ENCODE measurements around the gene SLC4A3. TPM values are rescaled to one million over a fixed set of nuclear protein-coding genes. Genes with fewer than 3 reads are reported as not detected.

Gene SLC4A3
- total and polyA plus RNA-seq, 5 donors from 2014 or later: not detected

GRCh38 chr2:219642069-219642454 lies 14.6 kb downstream of the SLC4A3 start:
- no peak for ATAC-seq (ENCODE audit: low read depth in 2 of 2)
- no peaks in the 10 kb centered on the region for H3K36me3 ChIP-seq (ENCODE audit: control insufficient read depth, insufficient read depth, low read length)
- H3K27me3 ChIP-seq (ENCODE audit: control insufficient read depth, insufficient read depth, low read length): no peaks in the 10 kb centered on the region
- no peak for DNase-seq
- no peak overlapping the region for H3K27ac ChIP-seq (ENCODE audit: insufficient read depth, low read length, poor library complexity, severe bottlenecking)
- peaks cover 0 to 1% (median 0%) of the 10 kb centered on the region in 7 donors for H3K9me3 Mint-ChIP-seq
- no peak overlapping the region for H3K4me3 Mint-ChIP-seq
- no peaks in the 10 kb centered on the region for H3K9me3 ChIP-seq (ENCODE audit: control insufficient read depth in 2 of 2, low read length in 2 of 2)
- H3K4me1 ChIP-seq (ENCODE audit: control insufficient read depth, insufficient read depth, low read length, poor library complexity, severe bottlenecking): no peaks in the 10 kb centered on the region
- no peak overlapping the region for H3K4me3 ChIP-seq (ENCODE audit: low read depth, low read length)
- H3K4me1 Mint-ChIP-seq: peaks cover 0 to 8% (median 2%) of the 10 kb centered on the region in 4 donors
- no peaks in the 10 kb centered on the region for H3K36me3 Mint-ChIP-seq
- H3K27me3 Mint-ChIP-seq: peaks cover 7% of the 10 kb centered on the region
- H3K27ac Mint-ChIP-seq: peak overlapping the region in 1 of 3 donors; percentile 35

GRCh38 chr2:219642465-219643083 lies 15.1 kb downstream of the SLC4A3 start:
- no peaks in the 10 kb centered on the region for H3K36me3 ChIP-seq (ENCODE audit: control insufficient read depth, insufficient read depth, low read length)
- DNase-seq (peak; percentile 76 to 90 (median 81)), ATAC-seq (ENCODE audit: low read depth in 2 of 2) (peak; percentile 93 to 97)
- no peak overlapping the region for H3K4me3 Mint-ChIP-seq
- peaks cover 0 to 1% (median 0%) of the 10 kb centered on the region in 7 donors for H3K9me3 Mint-ChIP-seq
- H3K4me3 ChIP-seq (ENCODE audit: low read depth, low read length): no peak overlapping the region
- no peak overlapping the region for H3K27ac ChIP-seq (ENCODE audit: insufficient read depth, low read length, poor library complexity, severe bottlenecking)
- H3K27ac Mint-ChIP-seq: peak overlapping the region in 1 of 3 donors; percentile 35
- peaks cover 0 to 8% (median 2%) of the 10 kb centered on the region in 4 donors for H3K4me1 Mint-ChIP-seq
- H3K4me1 ChIP-seq (ENCODE audit: control insufficient read depth, insufficient read depth, low read length, poor library complexity, severe bottlenecking): no peaks in the 10 kb centered on the region
- peaks cover 7% of the 10 kb centered on the region for H3K27me3 Mint-ChIP-seq
- H3K27me3 ChIP-seq (ENCODE audit: control insufficient read depth, insufficient read depth, low read length): no peaks in the 10 kb centered on the region
- H3K9me3 ChIP-seq (ENCODE audit: control insufficient read depth in 2 of 2, low read length in 2 of 2): no peaks in the 10 kb centered on the region
- no peaks in the 10 kb centered on the region for H3K36me3 Mint-ChIP-seq

- ATAC-seq (ENCODE audit: low read depth in 2 of 2) (no peak), DNase-seq (no peak)
- no peak overlapping the region for H3K27ac Mint-ChIP-seq
- H3K9me3 Mint-ChIP-seq: peaks cover 0 to 1% (median 0%) of the 10 kb centered on the region in 7 donors
- Histone ChIP-seq H3K4me1 (ENCODE audit: control insufficient read depth, insufficient read depth, low read length, poor library complexity, severe bottlenecking) (no peaks in the 10 kb centered on the region), H3K27ac (ENCODE audit: insufficient read depth, low read length, poor library complexity, severe bottlenecking) (no peak overlapping the region), H3K4me3 (ENCODE audit: low read depth, low read length) (no peak overlapping the region), H3K9me3 (ENCODE audit: control insufficient read depth in 2 of 2, low read length in 2 of 2) (no peaks in the 10 kb centered on the region), H3K36me3 (ENCODE audit: control insufficient read depth, insufficient read depth, low read length) (no peaks in the 10 kb centered on the region), H3K27me3 (ENCODE audit: control insufficient read depth, insufficient read depth, low read length) (no peaks in the 10 kb centered on the region)
- H3K36me3 Mint-ChIP-seq: no peaks in the 10 kb centered on the region
- peaks cover 7% of the 10 kb centered on the region for H3K27me3 Mint-ChIP-seq
- H3K4me3 Mint-ChIP-seq: no peak overlapping the region
- peaks cover 0 to 8% (median 2%) of the 10 kb centered on the region in 4 donors for H3K4me1 Mint-ChIP-seq
These were observed 15.6 kb downstream of the SLC4A3 start for GRCh38 chr2:219643084-219643473.

GRCh38 chr2:219643788-219644398 lies 16.5 kb downstream of the SLC4A3 start:
- ATAC-seq (ENCODE audit: low read depth in 2 of 2): no peak
- H3K4me3 ChIP-seq (ENCODE audit: low read depth, low read length): no peak overlapping the region

GRCh38 chr2:219644801-219645480 lies 17.5 kb downstream of the SLC4A3 start:
- Mint-ChIP-seq H3K4me1 (peaks cover 0 to 8% (median 2%) of the 10 kb centered on the region in 4 donors), H3K36me3 (no peaks in the 10 kb centered on the region), H3K9me3 (no peaks in the 10 kb centered on the region), H3K4me3 (no peak overlapping the region), H3K27ac (no peak overlapping the region), H3K27me3 (peaks cover 7% of the 10 kb centered on the region)
- no peaks in the 10 kb centered on the region for H3K4me1 ChIP-seq (ENCODE audit: control insufficient read depth, insufficient read depth, low read length, poor library complexity, severe bottlenecking)
- H3K4me3 ChIP-seq (ENCODE audit: low read depth, low read length): no peak overlapping the region
- H3K27ac ChIP-seq (ENCODE audit: insufficient read depth, low read length, poor library complexity, severe bottlenecking): no peak overlapping the region
- H3K27me3 ChIP-seq (ENCODE audit: control insufficient read depth, insufficient read depth, low read length): peaks cover 3% of the 10 kb centered on the region
- ATAC-seq (ENCODE audit: low read depth in 2 of 2) (no peak), DNase-seq (no peak)
- no peaks in the 10 kb centered on the region for H3K36me3 ChIP-seq (ENCODE audit: control insufficient read depth, insufficient read depth, low read length)
- no peaks in the 10 kb centered on the region for H3K9me3 ChIP-seq (ENCODE audit: control insufficient read depth in 2 of 2, low read length in 2 of 2)

More at GRCh38 chr2:219643788-219644398, 16.5 kb downstream of the SLC4A3 start:
- Histone ChIP-seq H3K27me3 (ENCODE audit: control insufficient read depth, insufficient read depth, low read length) (no peaks in the 10 kb centered on the region), H3K36me3 (ENCODE audit: control insufficient read depth, insufficient read depth, low read length) (no peaks in the 10 kb centered on the region), H3K27ac (ENCODE audit: insufficient read depth, low read length, poor library complexity, severe bottlenecking) (no peak overlapping the region), H3K4me1 (ENCODE audit: control insufficient read depth, insufficient read depth, low read length, poor library complexity, severe bottlenecking) (no peaks in the 10 kb centered on the region), H3K9me3 (ENCODE audit: control insufficient read depth in 2 of 2, low read length in 2 of 2) (no peaks in the 10 kb centered on the region)
- no peak for DNase-seq
- Mint-ChIP-seq H3K27ac (peak overlapping the region in 1 of 3 donors; percentile 84), H3K27me3 (peaks cover 7% of the 10 kb centered on the region), H3K9me3 (peaks cover 0 to under 1% (median 0%) of the 10 kb centered on the region in 7 donors), H3K4me3 (no peak overlapping the region), H3K36me3 (no peaks in the 10 kb centered on the region), H3K4me1 (peaks cover 0 to 8% (median 2%) of the 10 kb centered on the region in 4 donors)

- Histone ChIP-seq H3K27me3 (ENCODE audit: control insufficient read depth, insufficient read depth, low read length) (peaks cover 8% of the 10 kb centered on the region), H3K4me3 (ENCODE audit: low read depth, low read length) (no peak overlapping the region), H3K27ac (ENCODE audit: insufficient read depth, low read length, poor library complexity, severe bottlenecking) (no peak overlapping the region), H3K9me3 (ENCODE audit: control insufficient read depth in 2 of 2, low read length in 2 of 2) (no peaks in the 10 kb centered on the region), H3K36me3 (ENCODE audit: control insufficient read depth, insufficient read depth, low read length) (no peaks in the 10 kb centered on the region), H3K4me1 (ENCODE audit: control insufficient read depth, insufficient read depth, low read length, poor library complexity, severe bottlenecking) (no peaks in the 10 kb centered on the region)
- no peaks in the 10 kb centered on the region for H3K36me3 Mint-ChIP-seq
- H3K27me3 Mint-ChIP-seq: peaks cover 12% of the 10 kb centered on the region
- peaks cover 0 to 8% (median 2%) of the 10 kb centered on the region in 4 donors for H3K4me1 Mint-ChIP-seq
- H3K4me3 Mint-ChIP-seq: no peak overlapping the region
- H3K27ac Mint-ChIP-seq: no peak overlapping the region
- DNase-seq: no peak
- H3K9me3 Mint-ChIP-seq: no peaks in the 10 kb centered on the region
- no peak for ATAC-seq (ENCODE audit: low read depth in 2 of 2)
These were observed 18.4 kb downstream of the SLC4A3 start for GRCh38 chr2:219645631-219646527.

- H3K9me3 ChIP-seq (ENCODE audit: control insufficient read depth in 2 of 2, low read length in 2 of 2): no peaks in the 10 kb centered on the region
- Mint-ChIP-seq H3K9me3 (no peaks in the 10 kb centered on the region), H3K36me3 (no peaks in the 10 kb centered on the region), H3K27me3 (peaks cover 28% of the 10 kb centered on the region), H3K4me3 (no peak overlapping the region), H3K27ac (no peak overlapping the region), H3K4me1 (no peaks in the 10 kb centered on the region)
- ATAC-seq (ENCODE audit: low read depth in 2 of 2) (no peak), DNase-seq (no peak)
- H3K27me3 ChIP-seq (ENCODE audit: control insufficient read depth, insufficient read depth, low read length): peaks cover 21% of the 10 kb centered on the region
- no peaks in the 10 kb centered on the region for H3K36me3 ChIP-seq (ENCODE audit: control insufficient read depth, insufficient read depth, low read length)
- no peaks in the 10 kb centered on the region for H3K4me1 ChIP-seq (ENCODE audit: control insufficient read depth, insufficient read depth, low read length, poor library complexity, severe bottlenecking)
- H3K4me3 ChIP-seq (ENCODE audit: low read depth, low read length): no peak overlapping the region
- no peak overlapping the region for H3K27ac ChIP-seq (ENCODE audit: insufficient read depth, low read length, poor library complexity, severe bottlenecking)
These were observed 20.7 kb downstream of the SLC4A3 start for GRCh38 chr2:219648176-219648575.
